HG02798 (cell line): ENCODE results near the gene ADPRM.
"Not testable (repeated sequence)": the region's sequence is repeated elsewhere in the genome, so short reads cannot be mapped to it uniquely, and the experiment has no call there.

Experiments
- ATAC-seq: cut with Tn5 transposase; IDR thresholded peaks from one replicate; pipeline ENCODE4 v1.9.1; 2021; ENCODE audit warnings: mild to moderate bottlenecking; ENCODE audit not compliant: unreplicated experiment, poor library complexity

ADPRM gene, protein sequence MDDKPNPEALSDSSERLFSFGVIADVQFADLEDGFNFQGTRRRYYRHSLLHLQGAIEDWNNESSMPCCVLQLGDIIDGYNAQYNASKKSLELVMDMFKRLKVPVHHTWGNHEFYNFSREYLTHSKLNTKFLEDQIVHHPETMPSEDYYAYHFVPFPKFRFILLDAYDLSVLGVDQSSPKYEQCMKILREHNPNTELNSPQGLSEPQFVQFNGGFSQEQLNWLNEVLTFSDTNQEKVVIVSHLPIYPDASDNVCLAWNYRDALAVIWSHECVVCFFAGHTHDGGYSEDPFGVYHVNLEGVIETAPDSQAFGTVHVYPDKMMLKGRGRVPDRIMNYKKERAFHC

DNA sequence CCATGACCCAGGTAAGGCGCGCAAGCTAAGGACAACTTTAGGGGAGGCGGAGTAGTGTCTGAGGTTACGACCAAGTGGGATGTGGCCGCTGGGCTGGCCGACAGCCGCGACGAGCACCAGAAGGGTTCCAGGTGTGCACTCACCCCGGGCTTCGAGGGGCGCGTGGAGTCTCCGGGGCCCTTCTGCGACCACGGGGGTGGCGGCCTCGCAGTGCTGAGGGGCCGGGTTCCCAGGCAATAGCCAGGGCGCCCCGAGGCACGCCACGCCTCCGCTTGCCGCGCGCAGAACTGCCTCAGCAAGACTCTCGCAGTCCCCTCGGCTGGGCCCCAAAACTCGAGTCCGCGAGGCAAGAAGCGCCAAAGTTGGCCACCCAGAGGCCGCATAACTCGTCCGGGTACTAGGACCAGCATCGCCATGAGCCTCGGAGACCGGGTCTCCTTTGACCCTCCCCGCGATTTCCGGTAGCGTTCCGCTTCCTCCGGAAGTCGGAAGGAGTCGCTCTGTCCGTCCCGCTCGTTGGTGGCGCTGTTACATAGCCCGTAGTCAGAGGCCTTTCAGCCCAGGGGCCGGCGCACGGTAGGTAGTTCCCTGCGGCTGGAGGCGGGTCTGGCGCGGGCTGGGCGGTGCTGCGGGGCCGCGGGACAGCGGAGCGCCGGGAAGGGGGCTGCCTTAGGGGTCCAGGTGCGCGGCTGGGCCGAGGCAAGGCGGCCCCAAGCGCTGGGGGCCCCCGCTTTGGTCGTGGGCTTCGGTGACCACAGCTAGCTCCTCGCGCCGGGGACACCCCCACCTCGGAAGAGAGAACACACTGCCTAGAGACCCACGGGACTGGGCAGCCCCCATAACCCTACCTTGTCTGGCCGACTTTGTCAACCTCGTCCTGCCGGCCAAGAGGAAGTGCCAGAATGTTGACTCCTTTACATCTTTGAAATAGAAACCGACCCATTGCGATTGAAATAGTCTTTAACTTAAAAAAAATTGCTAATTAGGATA, at the start of gene ADPRM, which contains the start of gene SCO1:
ADPRM (plus strand) TSS at position 503 of the 990 bp plus-strand sequence. CDS start 7,333 bp downstream, outside the sequence.
SCO1 (minus strand) TSS at position 442 of the 990 bp plus-strand sequence; CDS start at position 416, 26 bp downstream.
- ATAC-seq, result peak; percentile 99

- no peak for ATAC-seq
Observed at GRCh38 chr17:10648381-10648780, 49.0 kb upstream of the ADPRM start.

DNA sequence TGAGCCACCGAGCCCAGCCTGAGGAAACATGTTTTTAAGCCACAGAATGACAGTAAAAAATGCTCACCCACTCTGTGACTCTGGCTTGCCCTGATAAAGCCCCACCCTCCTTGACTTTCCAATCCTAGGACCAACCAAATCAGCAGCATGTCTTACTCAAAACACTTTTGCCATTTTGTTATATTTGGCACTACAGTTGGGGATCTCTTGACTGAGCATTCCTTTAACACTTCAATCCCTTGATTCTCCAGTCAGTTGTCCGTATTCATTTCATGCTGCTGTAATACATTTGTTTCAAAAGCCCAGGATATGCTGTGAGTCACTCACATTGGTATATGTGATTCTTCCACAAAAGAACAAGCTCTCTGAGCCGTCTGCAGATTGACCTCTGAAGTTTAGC, 48.4 kb upstream of the ADPRM start:
- ATAC-seq, result no peak

DNA sequence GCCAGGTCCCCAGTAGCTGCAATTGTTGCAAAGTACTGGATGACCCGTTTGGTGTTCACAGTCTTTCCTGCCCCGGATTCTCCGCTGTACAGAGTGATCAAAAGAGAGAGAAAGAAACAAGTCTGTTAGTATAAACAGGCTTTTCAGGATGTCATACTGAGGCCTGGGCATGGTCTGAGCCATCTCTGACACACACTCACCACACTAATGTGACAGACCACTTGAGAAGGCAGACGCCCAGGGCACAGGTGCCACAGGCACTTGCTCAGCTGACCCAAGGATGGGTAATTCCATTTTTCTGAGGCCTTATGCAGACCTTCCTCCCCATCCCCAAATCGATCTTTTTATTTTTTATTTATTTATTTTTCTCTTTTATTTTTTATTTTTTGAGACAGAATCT, 47.8 kb upstream of the ADPRM start:
- ATAC-seq, result no peak

- ATAC-seq, result no peak
Observed at GRCh38 chr17:10651927-10652326, 45.5 kb upstream of the ADPRM start.

- no peak for ATAC-seq
Observed at GRCh38 chr17:10652984-10653659, 44.3 kb upstream of the ADPRM start.

DNA sequence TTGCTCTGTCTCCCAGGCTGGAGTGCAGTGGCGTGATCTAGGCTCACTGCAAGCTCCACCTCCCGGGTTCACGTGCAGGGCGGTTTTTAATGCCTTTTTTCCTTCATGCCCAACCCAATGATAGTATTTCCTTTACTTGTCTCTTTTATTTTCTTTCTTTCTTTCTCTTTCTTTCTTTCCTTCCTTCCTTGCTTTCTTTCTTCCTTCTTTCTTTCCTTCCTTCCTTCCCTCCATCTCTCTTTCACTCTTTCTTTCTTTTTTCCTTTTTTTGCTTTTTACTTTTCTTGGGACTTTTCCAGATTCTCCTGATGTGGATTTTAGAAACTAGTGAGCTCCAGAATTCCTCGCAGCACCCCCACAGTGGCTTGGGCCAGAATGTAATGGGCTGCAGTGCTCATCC, 43.4 kb upstream of the ADPRM start:
- no peak for ATAC-seq

GRCh38 chr17:10657148-10657547, 40.2 kb upstream of the ADPRM start, which contains the start of gene MYH3:
TSS of gene MYH3 (minus strand) at chr17:10657309. CDS start at chr17:10655064, 2,245 bp downstream.
- ATAC-seq, result no peak

DNA sequence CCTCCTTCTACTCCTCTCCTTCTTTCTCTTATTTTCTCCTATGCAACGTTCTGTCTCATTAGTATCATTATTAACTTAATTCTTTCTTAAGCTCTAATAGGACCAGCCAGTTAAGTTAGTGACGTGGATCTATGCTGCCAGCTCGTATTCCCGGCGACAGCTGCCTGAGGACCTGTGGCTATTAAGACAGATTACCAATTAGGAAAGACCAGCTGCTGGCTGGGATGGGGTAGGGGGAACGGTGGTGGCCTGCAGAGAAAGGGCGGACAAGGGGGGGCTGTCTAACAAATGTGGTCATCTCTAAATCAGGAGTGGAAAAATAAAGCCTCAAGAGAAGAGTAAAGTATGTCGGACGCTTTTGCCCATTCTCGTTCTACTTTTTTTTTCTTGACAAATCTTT, 39.5 kb upstream of the ADPRM start:
- ATAC-seq, result no peak

- no peak for ATAC-seq
Observed at GRCh38 chr17:10661437-10661836, 36.0 kb upstream of the ADPRM start.

GRCh38 chr17:10663231-10663630, 34.2 kb upstream of the ADPRM start:
- no peak for ATAC-seq

GRCh38 chr17:10664571-10664970, 32.8 kb upstream of the ADPRM start:
- ATAC-seq, result no peak

GRCh38 chr17:10666906-10667305, 30.5 kb upstream of the ADPRM start:
- no peak for ATAC-seq

- ATAC-seq, result no peak
Observed at GRCh38 chr17:10668775-10669174, 28.6 kb upstream of the ADPRM start.

- ATAC-seq, result no peak
Observed at GRCh38 chr17:10673312-10673711, 24.1 kb upstream of the ADPRM start.

DNA sequence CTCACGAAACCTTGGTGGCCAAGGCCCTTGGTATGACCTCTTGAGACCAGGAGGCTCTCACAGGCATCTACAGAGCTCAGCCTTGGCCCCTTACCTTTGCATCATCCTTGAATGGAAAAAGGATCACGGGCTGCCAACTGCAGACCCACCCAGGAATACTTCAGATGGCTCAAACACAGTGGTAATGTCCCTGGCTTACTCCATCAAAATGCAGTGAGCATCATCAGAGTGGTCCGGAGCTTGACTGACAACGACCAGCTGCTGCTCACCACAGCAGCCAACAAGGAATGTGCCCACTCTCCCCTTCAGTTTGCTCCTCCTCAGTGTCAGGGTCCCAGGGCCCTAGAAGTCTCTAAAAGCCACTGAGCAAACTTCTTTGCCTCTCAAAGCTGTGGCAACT, 22.7 kb upstream of the ADPRM start:
- no peak for ATAC-seq

GRCh38 chr17:10681866-10682446, 15.4 kb upstream of the ADPRM start:
- no peak for ATAC-seq

DNA sequence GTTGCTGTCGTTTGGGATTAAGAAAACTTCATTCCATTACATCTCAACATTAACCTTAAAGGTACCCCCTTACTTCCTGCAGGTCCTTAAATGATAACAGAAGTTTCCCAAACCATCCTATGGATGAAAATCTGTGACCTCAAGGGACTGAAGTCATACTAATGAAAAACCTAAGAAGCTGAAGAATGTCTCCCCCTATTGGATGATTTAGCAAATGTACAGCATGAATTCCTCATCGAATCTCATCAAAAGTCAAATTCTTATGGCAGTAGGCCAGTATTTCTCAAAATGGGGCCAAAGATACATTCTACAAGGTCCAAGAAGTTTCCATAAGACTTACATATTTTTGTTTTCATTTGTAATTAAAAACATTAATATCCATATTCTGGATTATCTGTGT, 13.5 kb upstream of the ADPRM start:
- ATAC-seq, result no peak

DNA sequence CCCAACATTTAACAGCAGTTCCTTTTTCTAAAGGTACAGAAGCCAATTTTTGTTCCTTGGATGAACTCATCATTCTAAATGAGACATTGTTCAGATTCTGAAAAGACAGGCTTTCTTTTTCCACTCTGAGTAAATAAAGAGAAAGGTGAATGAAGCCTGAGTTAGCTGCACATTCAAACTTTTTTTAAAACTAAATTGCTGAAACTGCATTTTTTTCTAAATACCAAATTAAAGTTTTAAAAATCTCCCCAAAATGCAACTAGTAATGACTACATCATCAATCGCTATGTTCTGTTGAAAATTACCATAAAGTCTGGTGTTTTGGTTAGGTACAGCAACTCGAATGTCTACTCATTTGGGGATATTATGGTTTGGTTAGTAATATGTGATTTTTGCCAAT, 9.9 kb upstream of the ADPRM start:
- ATAC-seq, result no peak

- ATAC-seq, result not testable (repeated sequence)
Observed at GRCh38 chr17:10695875-10696407, 1.5 kb upstream of the ADPRM start.
